H1 (cell line): ENCODE results near the gene GAPDHS. TPM values are rescaled to one million over a fixed set of nuclear protein-coding genes. Genes with fewer than 3 reads are reported as not detected.

ENCODE experiments used
- BRCA1 ChIP-seq: IDR thresholded peaks from 2 replicates; pipeline ENCODE4 v1.6.1; 2012; ENCODE audit warnings: low read depth, low read length, improper control_type of control experiment
- CBX5 ChIP-seq: fragments of 300-800, 300-1000 bp; sonication (generic); IDR thresholded peaks from 2 replicates; pipeline ENCODE4 v1.7.1; 2016; ENCODE audit warnings: antibody characterized with exemption, low read length, low read depth
- CHD1 ChIP-seq: IDR thresholded peaks from 2 replicates; pipeline ENCODE4 v1.6.1; 2012; ENCODE audit warnings: low read depth, low read length, improper control_type of control experiment
- PHF8 ChIP-seq: fragments of 200-600 bp; sonication (generic); conservative IDR thresholded peaks from 2 replicates; pipeline ENCODE4 v1.7.1; 2012; ENCODE audit warnings: low read depth, mild to moderate bottlenecking, inconsistent platforms, low read length, moderate library complexity
- RNF2 ChIP-seq: fragments of 200-900, 300-1000 bp; sonication (generic); IDR thresholded peaks from 2 replicates; pipeline ENCODE4 v1.7.1; 2016; ENCODE audit warnings: borderline replicate concordance, low read depth, mild to moderate bottlenecking, antibody characterized with exemption, low read length; ENCODE audit not compliant: poor library complexity, severe bottlenecking; ENCODE audit errors: missing control alignments
- TAF7 ChIP-seq: optimal IDR thresholded peaks from 2 replicates; pipeline ENCODE3; 2011; ENCODE audit warnings: low read depth, mild to moderate bottlenecking, inconsistent platforms, low read length, moderate library complexity, borderline replicate concordance
- TEAD4 ChIP-seq: IDR thresholded peaks from 2 replicates; pipeline ENCODE4 v1.6.1; 2012; ENCODE audit warnings: low read depth, low read length, inconsistent platforms, mixed read lengths
- polyA plus RNA-seq, 7 experiments: library from polyadenylated mRNA; depleted of rRNA in 3 of 7; stranded (reverse) in 5 of 7; unstranded in 2 of 7; fragments of >200 nt in 5 of 7; fragments of 200-250 nt in 2 of 7; gene quantifications; 1 replicate in 5 of 7; 2 replicates in 1 of 7; 4 replicates in 1 of 7; pipeline versions ENCODE4 v1.2.1 to v1.2.3, GENCODE V29; 2011 to 2013; ENCODE audit warnings: missing spikeins in 2 of 7, mixed read lengths in 2 of 7
- total RNA-seq: library from RNA; stranded (reverse); fragmentation: NEBNext Ultra II Directional; extraction: Animal tissue kit (Norgen Biotek cat#: 25700); gene quantifications from 2 replicates; pipeline ENCODE4 v1.2.1, GENCODE V29; 2021
- TF ChIP-seq, protein P1 (sequence below), 3 experiments: IDR thresholded peaks; 1 replicate in 2 of 3; 2 replicates in 1 of 3; pipeline versions ENCODE4 v1.5.1 to v1.6.1; 2011; ENCODE audit warnings: low read length in 3 of 3, mild to moderate bottlenecking in 3 of 3, inconsistent platforms in 2 of 3, low read depth in 1 of 3, moderate library complexity in 1 of 3; ENCODE audit not compliant: insufficient read depth in 1 of 3; ENCODE audit errors: control extremely low read depth in 1 of 3

Gene GAPDHS
- total and polyA plus RNA-seq, 2 of the 8 experiments (the other 6 are each of a cell fraction or from before 2014, with no cell fraction given): 0.26 TPM; not detected in 1

DNA sequence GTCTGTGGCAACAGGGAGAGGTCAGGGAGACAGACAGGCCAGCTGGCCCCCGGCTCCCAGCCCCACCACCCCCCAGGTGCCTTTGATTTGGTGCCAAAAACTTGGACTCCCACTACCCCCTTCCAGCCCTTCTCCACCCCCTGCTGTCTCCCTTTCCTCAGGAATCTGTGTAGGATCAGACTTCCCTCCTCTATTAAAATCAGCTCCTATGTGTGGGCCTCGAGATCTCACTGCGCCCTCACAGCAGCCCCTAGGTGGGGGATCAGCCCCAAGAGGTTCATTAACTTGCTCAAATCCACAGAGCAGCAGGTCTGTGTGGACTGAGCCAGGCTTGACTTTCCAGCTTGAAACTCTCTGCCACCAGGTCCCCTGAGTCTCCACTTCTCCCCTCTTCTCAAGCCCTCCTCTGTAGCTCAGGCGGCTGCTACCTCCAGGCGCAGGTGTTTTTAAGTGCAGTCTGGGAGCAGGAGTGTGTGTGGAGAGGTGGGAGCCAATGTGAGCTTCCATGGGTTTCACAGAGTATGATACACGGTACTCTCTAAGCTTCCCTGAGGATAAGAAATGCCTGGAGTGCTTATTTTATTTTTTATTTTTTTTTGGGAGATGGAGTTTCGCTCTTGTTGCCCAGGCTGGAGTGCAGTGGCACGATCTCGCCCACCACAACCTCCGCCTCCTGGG is 1.7 kb downstream of the GAPDHS start (continued):
- TF ChIP-seq RNF2: no peak
- TF ChIP-seq, protein P1, sequence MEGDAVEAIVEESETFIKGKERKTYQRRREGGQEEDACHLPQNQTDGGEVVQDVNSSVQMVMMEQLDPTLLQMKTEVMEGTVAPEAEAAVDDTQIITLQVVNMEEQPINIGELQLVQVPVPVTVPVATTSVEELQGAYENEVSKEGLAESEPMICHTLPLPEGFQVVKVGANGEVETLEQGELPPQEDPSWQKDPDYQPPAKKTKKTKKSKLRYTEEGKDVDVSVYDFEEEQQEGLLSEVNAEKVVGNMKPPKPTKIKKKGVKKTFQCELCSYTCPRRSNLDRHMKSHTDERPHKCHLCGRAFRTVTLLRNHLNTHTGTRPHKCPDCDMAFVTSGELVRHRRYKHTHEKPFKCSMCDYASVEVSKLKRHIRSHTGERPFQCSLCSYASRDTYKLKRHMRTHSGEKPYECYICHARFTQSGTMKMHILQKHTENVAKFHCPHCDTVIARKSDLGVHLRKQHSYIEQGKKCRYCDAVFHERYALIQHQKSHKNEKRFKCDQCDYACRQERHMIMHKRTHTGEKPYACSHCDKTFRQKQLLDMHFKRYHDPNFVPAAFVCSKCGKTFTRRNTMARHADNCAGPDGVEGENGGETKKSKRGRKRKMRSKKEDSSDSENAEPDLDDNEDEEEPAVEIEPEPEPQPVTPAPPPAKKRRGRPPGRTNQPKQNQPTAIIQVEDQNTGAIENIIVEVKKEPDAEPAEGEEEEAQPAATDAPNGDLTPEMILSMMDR (IDR thresholded peaks at IDR 0.05; ENCODE audit: control extremely low read depth in 1 of 3, insufficient read depth in 1 of 3, low read depth in 1 of 3, low read length in 3 of 3): no peak
- TF ChIP-seq PHF8: no peak
- no peak for TF ChIP-seq CHD1
- no peak for TF ChIP-seq BRCA1
- no peak for TF ChIP-seq TAF7
- TF ChIP-seq TEAD4: no peak
- no peak for TF ChIP-seq CBX5
